ENCODE data around the gene STIMATE.

STIMATE gene

DNA sequence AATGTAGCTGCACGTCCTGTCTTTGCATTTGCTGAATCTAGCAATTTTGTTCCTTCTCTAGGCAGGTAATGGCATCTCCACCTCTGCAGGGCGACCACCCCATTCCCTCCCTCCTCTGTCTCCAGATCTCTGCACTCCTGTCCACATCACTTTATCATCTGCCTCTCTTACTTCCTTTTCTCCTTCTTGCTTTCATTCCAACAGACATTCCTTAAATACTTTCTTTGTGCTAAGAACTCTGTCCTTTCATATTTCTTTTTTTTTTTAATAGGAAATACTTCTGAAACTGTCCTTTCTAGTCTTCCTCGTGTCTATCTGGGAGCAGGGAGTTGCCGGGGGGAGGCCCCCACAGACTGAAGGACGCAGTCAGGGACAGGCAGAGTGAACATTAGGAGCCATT, 95.5 kb downstream of the STIMATE start:
- H3K27ac ChIP-seq: no peak overlapping the region
- no peak overlapping the region for H3K4me3 ChIP-seq

DNA sequence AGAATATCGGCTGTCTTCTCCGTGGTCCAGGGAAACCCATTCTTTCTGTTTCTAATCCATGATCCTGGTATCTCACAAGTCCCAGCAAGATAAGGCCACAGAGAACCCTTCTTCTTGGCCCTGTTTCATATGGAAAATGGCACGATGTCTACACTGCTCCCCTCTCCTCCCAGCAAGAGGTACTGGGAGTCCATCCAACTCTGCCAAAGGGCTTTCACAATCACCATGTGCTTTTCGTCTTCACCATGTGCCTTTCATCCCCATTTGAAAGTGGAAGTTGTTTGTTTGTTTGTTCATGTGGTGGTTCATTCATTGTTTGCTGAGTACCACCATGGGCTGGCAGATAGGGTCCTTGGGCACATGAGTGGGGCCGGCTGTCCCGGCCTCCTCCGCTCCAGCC, 97.3 kb downstream of the STIMATE start:
- Histone ChIP-seq H3K27ac (no peak overlapping the region), H3K4me3 (no peak overlapping the region)

- H3K4me3 ChIP-seq: no peak overlapping the region
- no peak overlapping the region for H3K27ac ChIP-seq
These were observed 98.3 kb downstream of the STIMATE start for GRCh38 chr3:52798978-52799476.

DNA sequence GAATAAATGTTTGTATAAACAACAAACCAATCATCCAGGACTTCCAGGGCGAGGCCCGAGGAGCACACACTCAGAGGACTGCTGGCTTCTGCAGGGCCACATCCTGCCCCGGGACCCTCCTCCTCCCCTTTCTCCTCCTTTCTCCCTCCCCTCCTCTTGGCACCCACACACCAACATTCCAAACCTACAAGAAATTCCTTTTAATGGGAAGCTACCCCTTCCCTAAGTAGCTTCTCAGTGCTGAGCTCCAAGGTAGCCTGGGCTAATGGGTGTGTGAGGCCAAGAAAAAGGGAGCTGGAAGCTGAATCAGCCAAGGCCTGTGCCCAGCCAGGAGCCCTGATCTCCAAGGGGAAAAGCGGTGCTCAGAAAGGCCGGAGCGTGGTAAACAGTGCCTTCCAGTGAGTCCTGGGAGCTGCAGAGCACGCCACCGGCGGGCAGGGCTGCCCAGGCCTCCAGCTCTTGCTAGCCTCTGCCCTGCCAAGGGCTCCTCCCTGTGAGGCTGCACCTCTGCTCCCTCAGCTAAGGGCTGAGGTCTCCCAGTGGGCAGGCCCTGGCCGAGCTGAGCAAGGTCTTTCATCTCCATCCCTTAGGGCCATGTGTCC, 98.9 kb downstream of the STIMATE start:
- Histone ChIP-seq H3K4me3 (no peak overlapping the region), H3K27ac (no peak overlapping the region)

DNA sequence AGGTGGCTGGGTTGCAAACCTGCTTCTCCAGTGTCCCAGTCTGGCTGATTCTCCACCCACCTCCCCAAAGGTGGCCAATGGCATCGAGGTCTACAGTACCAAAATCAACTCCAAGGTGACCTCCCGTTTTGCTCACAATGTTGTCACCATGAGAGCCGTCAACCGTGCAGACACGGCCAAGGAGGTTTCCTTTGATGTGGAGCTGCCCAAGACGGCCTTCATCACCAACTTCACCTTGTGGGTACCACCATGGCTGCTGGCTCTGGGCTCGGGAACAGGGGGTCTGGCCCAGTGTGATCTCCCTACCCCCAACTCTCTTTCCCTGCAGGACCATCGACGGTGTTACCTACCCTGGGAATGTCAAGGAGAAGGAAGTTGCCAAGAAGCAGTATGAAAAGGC, 100.9 kb downstream of the STIMATE start:
- no peak overlapping the region for H3K27ac ChIP-seq
- H3K4me3 ChIP-seq: no peak overlapping the region

DNA sequence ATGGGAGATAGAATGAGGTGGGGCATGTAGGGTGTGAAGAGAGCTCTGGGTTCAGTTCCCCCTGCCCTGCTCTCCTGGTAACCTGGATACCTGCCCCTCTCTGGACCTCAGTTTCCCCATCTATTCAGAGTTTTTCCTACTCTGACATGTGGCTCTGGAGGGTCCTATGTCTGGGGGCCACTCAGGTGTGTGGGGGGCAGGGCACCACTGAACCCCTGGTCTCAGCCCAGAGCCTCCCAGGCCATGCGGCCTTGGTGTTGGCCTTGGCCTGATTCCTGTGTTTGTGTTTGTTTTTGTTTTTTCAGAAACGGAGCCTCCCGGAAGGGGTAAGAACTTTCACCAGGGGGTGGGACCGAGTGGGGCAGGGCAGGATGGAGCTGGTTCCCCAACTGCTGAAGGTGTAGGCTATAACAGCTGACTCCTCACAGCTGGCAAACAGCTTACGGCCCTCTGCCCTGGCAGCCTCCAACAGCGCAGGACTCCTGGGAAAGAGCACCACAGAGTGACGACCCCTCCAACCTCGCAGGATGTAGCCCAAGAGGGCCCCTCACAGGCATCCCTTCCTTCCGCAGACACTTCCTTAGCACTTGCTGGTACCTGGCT, 101.9 kb downstream of the STIMATE start:
- H3K27ac ChIP-seq: no peak overlapping the region
- H3K4me3 ChIP-seq: no peak overlapping the region

GRCh38 chr3:52794612-52795099, 102.7 kb downstream of the STIMATE start, which contains the start of gene ITIH3:
Gene ITIH3, plus strand, starts transcription at chr3:52794796. Its CDS starts 8 bp downstream, at chr3:52794804.
- Histone ChIP-seq H3K27ac (no peak within 1 kb of the TSS), H3K4me3 (no peak within 1 kb of the TSS)

- no peak overlapping the region for H3K4me3 ChIP-seq
- H3K27ac ChIP-seq: no peak overlapping the region
These were observed 103.4 kb downstream of the STIMATE start for GRCh38 chr3:52793702-52794611.

- H3K27ac ChIP-seq: no peak overlapping the region
- no peak overlapping the region for H3K4me3 ChIP-seq
These were observed 104.2 kb downstream of the STIMATE start for GRCh38 chr3:52792961-52793695.

- no peak overlapping the region for H3K27ac ChIP-seq
These were observed 104.9 kb downstream of the STIMATE start for GRCh38 chr3:52792413-52792812.

DNA sequence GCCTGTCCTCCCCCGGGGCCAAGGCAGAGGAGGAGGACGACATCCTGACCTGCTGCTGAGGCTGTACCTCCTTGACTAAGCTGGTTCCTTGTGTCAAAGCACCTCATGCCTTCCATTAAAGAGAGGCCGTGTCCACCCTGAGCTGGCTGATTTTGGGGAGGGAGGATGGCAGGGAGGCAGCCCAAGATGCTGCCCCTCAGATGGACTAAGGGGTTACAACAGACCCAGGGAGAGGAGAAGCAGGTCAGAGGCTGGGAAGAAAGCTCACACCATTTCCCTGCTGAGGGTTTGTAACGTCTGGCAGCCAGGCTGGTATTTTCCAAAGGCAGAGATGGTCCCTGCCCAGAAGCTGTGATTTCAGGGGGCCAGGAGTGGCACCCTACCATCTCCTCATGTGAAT, 105.4 kb downstream of the STIMATE start:
- no peak overlapping the region for H3K4me3 ChIP-seq
- no peak overlapping the region for H3K27ac ChIP-seq

More at GRCh38 chr3:52792413-52792812, 104.9 kb downstream of the STIMATE start:
- H3K4me3 ChIP-seq: no peak overlapping the region

DNA sequence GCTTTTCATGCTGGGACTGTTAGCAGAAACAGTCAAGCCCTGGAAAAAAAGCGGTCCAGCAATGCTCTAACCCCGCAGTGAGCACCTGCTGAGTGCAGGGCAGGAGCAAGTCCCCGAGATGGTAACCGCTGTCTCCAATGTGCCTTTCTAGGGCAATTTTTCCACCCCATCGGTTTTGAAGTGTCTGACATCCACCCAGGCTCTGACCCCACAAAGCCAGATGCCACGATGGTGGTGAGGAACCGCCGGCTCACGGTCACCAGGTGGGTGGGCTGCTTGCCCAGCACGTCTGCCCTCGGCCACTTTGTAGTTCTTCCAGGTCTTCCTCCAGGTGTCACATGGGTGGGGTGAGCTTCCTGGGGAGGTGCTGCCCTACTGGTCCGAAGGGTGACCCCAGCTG, 106.0 kb downstream of the STIMATE start:
- Histone ChIP-seq H3K4me3 (no peak overlapping the region), H3K27ac (no peak overlapping the region)

DNA sequence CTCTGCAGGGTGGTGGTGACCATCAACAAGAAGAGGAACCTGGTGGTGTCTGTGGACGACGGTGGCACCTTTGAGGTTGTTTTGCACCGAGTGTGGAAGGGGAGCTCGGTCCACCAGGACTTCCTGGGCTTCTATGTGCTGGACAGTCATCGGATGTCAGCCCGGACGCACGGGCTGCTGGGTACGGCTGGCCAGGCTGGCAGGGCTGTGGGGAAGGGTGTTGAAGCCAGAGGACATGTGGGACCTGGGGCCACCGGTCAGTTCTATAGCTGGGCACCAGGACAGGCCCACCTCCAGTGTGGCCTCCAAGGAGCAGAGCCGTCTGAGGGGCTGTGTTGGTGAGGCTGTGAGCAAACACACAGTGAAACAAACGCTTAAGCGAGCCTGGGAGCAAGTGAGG, 106.6 kb downstream of the STIMATE start:
- Histone ChIP-seq H3K4me3 (no peak overlapping the region), H3K27ac (no peak overlapping the region)

GRCh38 chr3:52790337-52790736, 107.0 kb downstream of the STIMATE start:
- Histone ChIP-seq H3K27ac (no peak overlapping the region), H3K4me3 (no peak overlapping the region)

GRCh38 chr3:52789746-52790040, 107.7 kb downstream of the STIMATE start:
- Histone ChIP-seq H3K27ac (no peak overlapping the region), H3K4me3 (no peak overlapping the region)

DNA sequence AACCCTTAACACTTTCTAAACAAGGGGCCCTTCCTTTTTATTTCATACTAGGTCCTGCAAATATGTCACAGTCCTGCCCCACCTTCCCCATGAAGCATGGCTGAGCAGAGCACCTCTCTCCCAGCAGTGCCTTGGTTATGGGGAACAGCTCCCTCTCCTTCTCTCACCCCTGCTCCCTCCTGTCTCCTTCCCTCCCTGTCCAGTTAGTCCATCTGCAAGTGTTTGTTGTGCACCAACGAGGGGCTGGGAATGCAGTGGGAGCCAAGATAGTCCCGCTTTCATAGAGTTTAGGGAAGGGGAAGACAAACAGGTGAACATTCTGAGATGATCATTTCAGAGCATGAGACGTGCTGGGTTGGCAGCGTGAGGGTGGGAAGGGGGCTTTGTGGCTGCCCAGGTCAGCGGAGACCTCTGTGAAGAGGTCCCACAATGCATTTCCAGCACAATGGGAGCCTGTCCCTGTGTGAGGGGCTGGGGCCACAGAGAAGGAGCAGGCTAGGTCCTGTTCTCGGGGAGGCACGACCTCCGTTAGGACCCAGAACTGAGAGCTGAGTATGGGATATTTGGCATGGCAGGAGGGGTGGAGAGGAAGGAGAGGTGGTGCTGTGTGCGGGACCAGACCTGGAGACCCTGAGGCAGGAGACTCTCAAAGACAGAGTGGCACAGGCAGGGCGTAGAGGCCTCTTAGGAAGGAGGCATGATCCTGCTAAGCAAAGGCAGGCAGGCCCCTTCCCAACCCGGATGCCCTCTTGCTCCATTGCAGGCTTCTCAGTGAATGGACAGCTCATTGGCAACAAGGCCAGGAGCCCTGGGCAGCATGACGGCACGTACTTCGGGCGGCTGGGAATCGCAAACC, 108.2 kb downstream of the STIMATE start:
- Histone ChIP-seq H3K4me3 (no peak overlapping the region), H3K27ac (no peak overlapping the region)

- Histone ChIP-seq H3K27ac (no peak overlapping the region), H3K4me3 (no peak overlapping the region)
These were observed 109.4 kb downstream of the STIMATE start for GRCh38 chr3:52787672-52788625.

GRCh38 chr3:52787246-52787645, 110.1 kb downstream of the STIMATE start:
- Histone ChIP-seq H3K4me3 (no peak overlapping the region), H3K27ac (no peak overlapping the region)

Data from skin epidermis (tissue), 12 donors.